Stimulated activated CD8-positive, alpha-beta memory T cell treated with anti-CD3 and anti-CD28 coated beads, Interleukin-12 subunit alpha, Interleukin-12 subunit beta, amount 100 ng/mL, for 4 hours (primary cell): ENCODE data around the gene CXCR4.

Source experiments
- DNase-seq: peaks from one replicate; pipeline ENCODE4 v3.0.0-alpha.2; 2020; ENCODE audit warnings: low read depth

The CXCR4 gene

GRCh38 chr2:136131961-136132824 is 14.2 kb upstream of the CXCR4 start:
- DNase-seq = no peak

- no peak for DNase-seq
These were observed 13.6 kb upstream of the CXCR4 start for GRCh38 chr2:136131484-136131960.

DNA sequence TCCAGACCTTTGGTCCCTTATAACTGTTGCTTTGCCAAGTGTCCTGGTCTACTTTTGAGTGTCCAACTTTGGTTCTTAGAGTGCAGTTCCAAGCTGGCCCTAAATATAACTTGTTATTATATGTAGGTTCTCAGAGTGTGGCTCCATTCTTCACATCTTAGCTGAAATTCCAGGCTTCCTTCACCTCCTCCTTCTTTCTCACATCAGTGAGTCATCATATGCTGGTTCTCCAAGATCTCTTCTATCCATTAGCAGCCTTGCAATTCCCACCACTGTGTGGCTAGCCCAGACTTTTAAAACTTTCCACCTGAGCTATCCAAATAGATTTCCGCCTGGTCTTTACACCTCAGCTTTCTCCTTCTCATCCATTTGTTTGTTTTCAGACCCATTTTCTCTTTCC is 12.6 kb upstream of the CXCR4 start:
- DNase-seq = no peak

DNA sequence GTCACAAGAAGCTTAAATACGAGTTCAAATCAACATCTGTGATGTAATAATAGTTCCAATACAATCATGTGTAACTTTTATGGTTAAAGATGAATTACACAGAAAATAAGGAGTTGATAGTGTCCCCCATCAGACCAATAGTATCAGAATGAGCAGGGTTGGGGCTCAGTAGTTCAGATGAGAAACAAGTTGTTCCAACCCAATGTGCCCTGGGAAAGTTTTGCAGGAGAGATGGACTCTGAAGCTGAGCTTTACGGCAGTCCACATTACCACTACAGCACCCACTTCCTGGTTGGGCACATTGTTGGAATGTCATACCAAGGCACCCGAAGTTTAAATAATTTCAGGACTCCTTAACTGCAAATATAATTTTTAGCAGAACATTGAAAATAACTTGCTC is 12.1 kb upstream of the CXCR4 start:
- DNase-seq = no peak

DNA sequence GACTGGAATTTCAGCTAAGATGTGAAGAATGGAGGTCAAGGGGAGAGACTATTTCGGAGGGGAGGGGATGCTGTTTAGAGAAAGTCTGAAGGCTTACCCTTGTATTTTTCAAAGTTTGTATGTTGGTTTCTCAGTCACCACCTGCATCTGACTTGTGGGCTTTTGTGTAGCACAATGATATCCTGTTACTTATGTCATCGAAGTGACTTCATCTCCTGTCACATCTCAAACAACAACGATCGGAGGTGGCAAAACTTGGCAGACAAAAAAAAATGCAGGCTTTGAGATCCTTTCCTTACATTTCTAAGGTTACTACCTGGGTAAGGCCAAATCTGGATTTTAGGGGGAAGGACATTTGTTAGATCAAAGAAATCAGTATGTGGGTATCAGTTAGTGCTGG is 11.7 kb upstream of the CXCR4 start:
- no peak for DNase-seq

- DNase-seq = no peak
These were observed 11.0 kb upstream of the CXCR4 start for GRCh38 chr2:136128905-136129304.

- DNase-seq = no peak
These were observed 10.4 kb upstream of the CXCR4 start for GRCh38 chr2:136128366-136128765.

GRCh38 chr2:136127356-136127755 is 9.4 kb upstream of the CXCR4 start:
- DNase-seq = no peak

- DNase-seq = no peak
These were observed 8.5 kb upstream of the CXCR4 start for GRCh38 chr2:136126421-136126926.

DNA sequence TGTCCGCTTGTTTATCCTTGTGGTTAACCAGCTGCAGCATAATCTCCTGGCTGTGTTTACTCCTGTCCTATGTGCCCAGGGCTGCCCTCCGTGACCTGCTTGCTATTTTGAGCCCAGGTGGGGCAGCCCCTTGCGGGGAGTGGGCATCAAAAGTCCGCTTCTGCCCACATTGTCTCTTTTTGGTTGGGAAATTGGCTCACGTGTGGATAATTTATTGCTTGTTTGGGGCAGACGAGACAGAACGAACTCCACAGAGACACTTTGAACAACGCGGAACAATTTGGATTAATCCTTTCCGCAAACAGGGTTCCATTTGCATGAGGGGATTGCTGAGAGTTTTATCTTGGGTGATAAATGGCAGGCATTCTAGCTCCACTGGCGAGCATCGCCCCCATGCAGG is 8.1 kb upstream of the CXCR4 start:
- DNase-seq = no peak

DNA sequence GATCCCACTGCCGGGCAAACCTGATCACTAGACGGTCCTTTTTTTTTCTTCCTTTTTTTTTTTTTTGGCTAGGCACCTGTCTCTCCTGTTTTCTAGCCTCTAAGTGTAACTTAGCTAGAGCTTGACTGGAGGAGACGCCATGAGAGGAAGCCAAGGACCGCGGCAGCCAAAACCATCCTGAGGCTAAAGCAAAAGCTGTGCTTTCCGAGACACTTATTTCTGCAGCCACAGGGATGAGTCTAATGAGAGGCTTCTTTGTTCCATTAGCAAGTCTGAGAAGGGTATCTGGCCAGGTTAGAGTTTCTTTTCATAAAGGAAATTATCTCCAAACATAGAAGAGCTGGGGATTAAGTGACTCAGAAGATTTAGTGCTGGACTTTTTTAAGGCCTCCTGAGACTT is 7.3 kb upstream of the CXCR4 start:
- no peak for DNase-seq

DNA sequence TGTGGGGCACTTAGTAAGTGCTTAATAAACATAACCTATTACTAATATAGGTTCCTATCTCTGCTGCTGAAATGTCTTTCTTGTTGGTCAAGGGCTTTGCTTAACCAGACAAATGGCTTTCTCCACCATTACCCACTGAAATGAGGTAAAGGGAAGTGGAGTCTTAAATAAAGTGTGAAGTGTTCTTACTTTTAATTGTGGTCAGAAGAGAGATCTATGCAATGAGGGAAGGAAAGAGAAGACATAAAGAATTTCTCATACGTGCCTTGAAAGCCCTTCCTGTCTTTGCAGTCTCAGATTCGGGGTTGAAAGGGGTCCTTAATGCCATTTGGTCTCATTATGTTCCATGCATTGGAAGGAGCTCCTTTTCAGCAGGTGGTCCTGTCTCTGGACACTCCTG is 6.9 kb upstream of the CXCR4 start:
- no peak for DNase-seq

DNA sequence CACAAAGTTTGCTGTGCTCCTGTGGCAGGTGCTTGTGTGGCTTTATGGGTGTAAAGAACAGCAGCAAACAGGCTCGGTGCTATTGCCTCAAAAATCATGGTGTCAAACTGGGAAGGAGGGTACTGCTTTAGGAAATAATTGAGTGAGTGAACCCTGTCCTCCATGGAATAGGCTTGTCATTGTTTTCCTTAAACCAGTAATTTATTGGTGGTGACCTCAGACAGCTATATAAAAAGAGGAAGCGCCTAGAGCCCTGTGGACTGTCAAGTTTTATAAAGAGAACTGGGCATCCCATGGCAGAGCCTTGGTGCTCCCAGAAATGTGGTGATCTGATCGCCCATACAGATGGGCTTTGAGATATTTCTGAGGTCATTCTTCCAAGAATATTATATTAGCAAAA is 4.7 kb upstream of the CXCR4 start:
- no peak for DNase-seq

DNA sequence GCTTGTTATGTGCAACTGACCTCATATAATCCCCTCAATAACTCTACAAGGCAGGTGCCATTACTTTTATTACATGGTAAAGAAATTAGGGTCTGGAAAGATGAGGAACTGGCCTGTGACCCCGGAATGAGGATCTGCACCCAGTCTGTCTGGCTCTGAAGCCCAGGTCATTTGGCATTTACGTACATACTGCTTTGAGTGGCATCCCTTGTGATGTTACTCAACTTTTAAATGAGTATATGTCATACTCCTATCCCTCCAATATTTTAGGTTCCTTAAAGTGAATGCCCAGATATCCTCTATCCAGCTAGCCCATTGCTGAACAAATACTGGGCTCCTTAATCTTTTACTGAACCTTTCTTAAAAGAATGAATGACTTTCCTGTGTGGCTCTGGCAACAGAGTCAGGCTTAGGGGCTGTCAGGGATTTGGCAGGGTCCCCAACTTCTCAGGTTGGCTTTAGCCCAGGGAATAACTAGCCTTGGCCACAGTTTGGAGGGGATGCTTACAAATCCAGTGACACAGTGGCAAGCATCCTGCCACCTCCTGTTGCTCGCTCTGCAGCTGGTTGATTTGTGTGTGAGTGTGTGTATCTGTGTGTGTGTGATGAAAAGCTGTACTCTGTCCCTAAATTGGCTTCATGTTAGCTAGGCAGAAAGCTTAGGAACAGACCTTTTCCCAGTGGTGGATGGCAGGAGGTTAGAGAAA is 3.4 kb upstream of the CXCR4 start:
- DNase-seq = no peak

GRCh38 chr2:136119717-136120675 is 2.0 kb upstream of the CXCR4 start:
- DNase-seq = no peak

DNA sequence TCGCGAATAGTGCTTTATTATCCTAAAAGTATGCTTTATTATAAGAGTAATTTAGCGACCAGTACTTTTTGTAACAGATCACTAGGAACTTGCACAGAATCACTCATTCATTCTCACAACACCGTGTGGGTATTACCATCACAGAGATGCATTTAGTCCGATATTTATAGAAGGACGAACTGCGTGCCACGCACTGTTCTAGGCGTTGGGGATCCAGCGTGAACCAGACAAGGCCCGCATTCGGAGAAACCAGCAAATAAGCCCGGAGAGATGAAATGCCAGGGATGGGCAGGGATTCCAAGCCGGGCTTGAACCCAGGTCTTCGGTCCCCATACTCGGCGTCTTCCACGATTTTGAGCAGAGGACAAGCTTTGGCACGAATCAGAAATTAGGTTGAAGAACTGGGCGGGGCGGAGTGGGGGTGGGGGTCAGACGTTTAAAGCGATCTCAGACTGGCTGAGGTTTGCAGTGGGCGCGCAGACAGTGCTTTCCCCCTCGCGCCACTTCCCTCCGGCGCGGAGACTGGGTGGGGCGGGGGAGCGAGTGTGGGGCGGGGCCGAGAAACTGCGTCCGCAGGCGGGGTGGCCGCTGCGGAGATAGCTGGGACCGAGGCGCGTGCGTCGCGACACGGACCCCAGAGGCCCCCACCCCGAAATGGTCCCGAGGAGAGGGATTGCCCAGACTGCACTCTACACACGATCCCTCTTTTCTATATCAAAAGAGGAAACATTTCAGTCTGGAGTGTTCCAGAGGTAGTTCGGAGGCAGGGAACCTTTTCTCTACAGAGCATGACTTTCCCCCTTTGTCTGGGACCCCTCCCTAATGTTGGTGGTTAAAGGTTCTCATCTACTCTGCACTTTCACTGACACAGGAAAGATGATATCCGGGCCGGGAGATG is 1.1 kb upstream of the CXCR4 start:
- DNase-seq = peak; percentile 78

GRCh38 chr2:136117391-136117841 is 533 bp downstream of the CXCR4 start:
- no peak for DNase-seq

DNA sequence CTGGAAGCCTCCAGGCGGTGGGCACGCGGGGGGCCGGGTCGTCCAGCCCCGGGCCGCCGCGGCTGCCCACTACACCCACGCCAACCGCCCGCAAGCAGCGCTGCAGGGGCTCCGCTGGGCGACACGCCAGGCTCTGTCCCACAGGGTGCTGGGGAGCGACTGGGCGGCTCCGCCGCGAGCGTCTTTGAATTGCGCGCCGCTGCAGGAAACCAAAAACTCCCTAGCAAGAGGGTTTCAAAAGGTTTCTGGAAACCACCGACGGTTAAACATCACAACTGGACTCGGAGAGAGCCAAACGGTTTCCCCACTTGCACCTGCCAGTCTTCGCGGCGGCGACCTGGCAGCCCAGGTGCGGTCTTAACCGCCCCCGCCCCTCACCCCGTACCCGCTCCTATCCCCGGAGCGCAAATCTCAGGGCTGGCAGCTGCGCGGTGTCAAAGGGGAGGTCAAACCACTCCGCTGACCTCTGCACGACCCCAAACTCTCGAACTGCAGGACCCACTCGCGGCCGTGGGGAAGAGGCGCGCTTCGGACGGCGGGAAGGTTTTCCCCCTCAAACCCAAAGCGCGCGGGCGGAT is 1.0 kb downstream of the CXCR4 start:
- DNase-seq = peak; percentile 45

DNA sequence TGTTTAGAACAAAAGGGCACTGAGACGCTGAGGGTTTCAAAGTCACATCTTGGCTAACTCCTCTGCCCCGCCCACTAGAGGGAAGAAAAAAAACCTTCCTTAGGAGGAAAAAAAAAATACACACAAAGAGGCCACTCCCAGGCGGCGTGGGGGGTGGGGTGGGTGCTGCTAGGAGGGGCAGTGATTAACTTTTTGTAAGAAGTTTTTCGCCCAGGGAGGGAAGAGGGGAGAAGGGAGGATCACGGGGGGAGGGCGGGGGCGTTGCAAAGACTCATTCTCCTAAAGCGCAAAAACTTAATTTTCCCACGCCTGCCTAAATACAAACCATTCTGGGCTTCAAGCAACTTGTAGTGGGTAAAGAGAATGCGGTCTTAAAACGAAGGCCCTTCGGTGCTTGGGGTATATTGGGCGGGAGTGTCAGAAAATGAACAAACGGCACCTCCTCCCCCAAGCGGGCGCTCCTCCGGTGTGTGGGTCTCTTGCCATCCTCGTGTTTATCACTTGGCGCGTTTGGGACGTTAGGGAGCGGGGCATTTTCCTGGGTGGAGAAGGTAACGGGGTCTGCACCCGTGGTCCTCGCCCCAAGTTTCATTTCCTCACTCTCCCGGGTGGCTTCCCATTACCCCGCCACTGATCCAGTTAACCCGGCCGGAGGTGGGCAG is 1.7 kb downstream of the CXCR4 start:
- peak; percentile 65 for DNase-seq

DNA sequence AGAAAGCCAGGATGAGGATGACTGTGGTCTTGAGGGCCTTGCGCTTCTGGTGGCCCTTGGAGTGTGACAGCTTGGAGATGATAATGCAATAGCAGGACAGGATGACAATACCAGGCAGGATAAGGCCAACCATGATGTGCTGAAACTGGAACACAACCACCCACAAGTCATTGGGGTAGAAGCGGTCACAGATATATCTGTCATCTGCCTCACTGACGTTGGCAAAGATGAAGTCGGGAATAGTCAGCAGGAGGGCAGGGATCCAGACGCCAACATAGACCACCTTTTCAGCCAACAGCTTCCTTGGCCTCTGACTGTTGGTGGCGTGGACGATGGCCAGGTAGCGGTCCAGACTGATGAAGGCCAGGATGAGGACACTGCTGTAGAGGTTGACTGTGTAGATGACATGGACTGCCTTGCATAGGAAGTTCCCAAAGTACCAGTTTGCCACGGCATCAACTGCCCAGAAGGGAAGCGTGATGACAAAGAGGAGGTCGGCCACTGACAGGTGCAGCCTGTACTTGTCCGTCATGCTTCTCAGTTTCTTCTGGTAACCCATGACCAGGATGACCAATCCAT is 2.7 kb downstream of the CXCR4 start:
- no peak for DNase-seq
